ENCODE data around the gene BNIPL. TPM values are rescaled to one million over a fixed set of nuclear protein-coding genes. Genes with fewer than 3 reads are reported as not detected.

BNIPL gene
- 0.77 and 0.82 TPM in 2 replicates for polyA plus RNA-seq (2013)

DNA sequence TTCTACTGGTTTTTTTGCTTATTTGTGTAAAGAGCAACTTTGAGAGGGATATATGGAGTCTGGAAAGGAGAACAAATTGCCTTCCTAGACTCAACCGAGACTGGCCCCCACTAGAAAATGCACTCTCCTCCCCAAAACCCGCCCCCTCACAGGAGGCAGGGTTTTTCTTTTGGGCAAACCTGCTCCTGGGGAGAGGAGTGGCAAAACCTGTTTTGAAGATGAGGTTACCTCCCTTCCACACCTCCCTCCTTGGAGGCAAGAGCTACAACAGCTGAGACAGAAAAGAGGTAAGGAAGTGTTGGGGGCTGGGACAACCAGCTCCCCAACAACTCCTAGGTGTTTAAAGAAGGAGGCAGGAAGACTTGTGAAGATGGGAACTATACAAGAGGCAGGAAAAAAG, at the start of gene BNIPL:
Gene BNIPL (plus strand): TSS at position 231 of the 400 bp plus-strand sequence. CDS start 140 bp downstream, at position 371.
- no peaks in the 10 kb centered on the region for H3K27me3 ChIP-seq (ENCODE audit: insufficient read depth, low read length)
- no peaks in the 10 kb centered on the region for H3K9me3 ChIP-seq (ENCODE audit: insufficient read depth, low read depth, low read length)
- H3K4me1 ChIP-seq (ENCODE audit: control insufficient read depth in 1 of 2, insufficient read depth in 2 of 2, low read length in 2 of 2) = peaks cover 0 to 3% of the 10 kb centered on the region in 2 experiments
- H4K91ac ChIP-seq (ENCODE audit: low read depth, low read length) = no peak within 1 kb of the TSS
- H3K18ac ChIP-seq (ENCODE audit: low read length) = no peak within 1 kb of the TSS
- H4K12ac ChIP-seq (ENCODE audit: low read depth, low read length) = no peak within 1 kb of the TSS
- H4K8ac ChIP-seq (ENCODE audit: low read depth, low read length) = no peak within 1 kb of the TSS
- no peak within 1 kb of the TSS for H3K4ac ChIP-seq (ENCODE audit: low read depth, low read length)
- no peak for DNase-seq
- no peak within 1 kb of the TSS for H2BK120ac ChIP-seq (ENCODE audit: insufficient read depth, low read length, poor library complexity)
- H2AFZ ChIP-seq (ENCODE audit: insufficient read depth, low read length, poor library complexity) = no peak within 1 kb of the TSS
- peaks cover 6 to 9% of the 10 kb centered on the region in 2 experiments for H3K36me3 ChIP-seq (ENCODE audit: control insufficient read depth in 1 of 2, insufficient read depth in 2 of 2, low read length in 2 of 2)
- no peaks in the 10 kb centered on the region for H3K79me2 ChIP-seq (ENCODE audit: control insufficient read depth, insufficient read depth, low read length, poor library complexity)
- no peak within 1 kb of the TSS for H3K9ac ChIP-seq (ENCODE audit: low read length)
- H2BK12ac ChIP-seq (ENCODE audit: low read length) = no peak within 1 kb of the TSS
- no CpG with 5 or more reads among the region's 2 CpGs for WGBS (ENCODE audit: extremely low coverage, insufficient coverage, insufficient read length)
- H3K79me1 ChIP-seq (ENCODE audit: low read length) = no peaks in the 10 kb centered on the region
- H3K27ac ChIP-seq (ENCODE audit: low read depth, low read length) = no peak within 1 kb of the TSS
- H3K4me3 ChIP-seq (ENCODE audit: low read depth, low read length) = no peak within 1 kb of the TSS
- H2AK5ac ChIP-seq (ENCODE audit: low read length) = no peak within 1 kb of the TSS
- H2BK5ac ChIP-seq (ENCODE audit: low read depth, low read length, poor library complexity) = no peak within 1 kb of the TSS
- H3K4me2 ChIP-seq (ENCODE audit: low read length) = no peak within 1 kb of the TSS
- H3K14ac ChIP-seq (ENCODE audit: low read length) = no peak within 1 kb of the TSS
- no peak within 1 kb of the TSS for H3K23ac ChIP-seq (ENCODE audit: low read length)

- Histone ChIP-seq H3K18ac (ENCODE audit: low read length) (no peak overlapping the region), H3K9ac (ENCODE audit: low read length) (no peak overlapping the region), H3K4me2 (ENCODE audit: low read length) (no peak overlapping the region), H3K9me3 (ENCODE audit: insufficient read depth, low read depth, low read length) (no peaks in the 10 kb centered on the region), H2BK5ac (ENCODE audit: low read depth, low read length, poor library complexity) (no peak overlapping the region), H3K14ac (ENCODE audit: low read length) (no peak overlapping the region), H2AK5ac (ENCODE audit: low read length) (no peak overlapping the region), H3K4me1 (ENCODE audit: control insufficient read depth in 1 of 2, insufficient read depth in 2 of 2, low read length in 2 of 2) (peaks cover 2 to 12% of the 10 kb centered on the region in 2 experiments), H3K27me3 (ENCODE audit: insufficient read depth, low read length) (no peaks in the 10 kb centered on the region), H2BK12ac (ENCODE audit: low read length) (no peak overlapping the region), H3K23ac (ENCODE audit: low read length) (no peak overlapping the region), H2BK120ac (ENCODE audit: insufficient read depth, low read length, poor library complexity) (no peak overlapping the region), H4K91ac (ENCODE audit: low read depth, low read length) (no peak overlapping the region), H3K4ac (ENCODE audit: low read depth, low read length) (no peak overlapping the region), H3K79me1 (ENCODE audit: low read length) (no peaks in the 10 kb centered on the region), H4K12ac (ENCODE audit: low read depth, low read length) (no peak overlapping the region), H4K8ac (ENCODE audit: low read depth, low read length) (no peak overlapping the region), H2AFZ (ENCODE audit: insufficient read depth, low read length, poor library complexity) (no peak overlapping the region), H3K79me2 (ENCODE audit: control insufficient read depth, insufficient read depth, low read length, poor library complexity) (no peaks in the 10 kb centered on the region), H3K27ac (ENCODE audit: low read depth, low read length) (no peak overlapping the region), H3K36me3 (ENCODE audit: control insufficient read depth in 1 of 2, insufficient read depth in 2 of 2, low read length in 2 of 2) (no peaks in the 10 kb centered on the region), H3K4me3 (ENCODE audit: low read depth, low read length) (no peak overlapping the region)
- no peak for DNase-seq
- no CpG with 5 or more reads among the region's 7 CpGs for WGBS (ENCODE audit: extremely low coverage, insufficient coverage, insufficient read length)
Measured at GRCh38 chr1:150987924-150988323, 48.5 kb upstream of the BNIPL start.

DNA sequence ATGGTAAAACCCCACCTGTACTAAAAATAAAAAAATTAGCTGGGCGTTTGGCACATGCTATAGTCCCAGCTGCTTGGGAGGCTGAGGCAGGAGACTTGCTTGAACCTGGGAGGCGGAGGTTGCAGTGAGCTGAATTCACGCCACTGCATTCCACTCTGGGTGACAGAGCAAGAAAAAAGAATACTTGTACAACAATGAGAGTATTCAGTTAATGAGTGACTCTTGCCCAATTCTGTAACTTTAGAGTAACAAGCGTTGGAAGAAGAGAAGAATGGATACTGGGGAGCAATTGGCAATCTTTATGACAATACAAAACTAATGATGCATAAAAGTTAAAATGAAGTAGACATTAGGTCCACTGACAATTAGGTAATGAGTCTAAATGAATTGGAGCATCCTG, 43.8 kb upstream of the BNIPL start:
- H3K9me3 ChIP-seq (ENCODE audit: insufficient read depth, low read depth, low read length) = no peaks in the 10 kb centered on the region
- no peak overlapping the region for H3K9ac ChIP-seq (ENCODE audit: low read length)
- no peak overlapping the region for H3K4me2 ChIP-seq (ENCODE audit: low read length)
- no peak overlapping the region for H3K4ac ChIP-seq (ENCODE audit: low read depth, low read length)
- H3K79me2 ChIP-seq (ENCODE audit: control insufficient read depth, insufficient read depth, low read length, poor library complexity) = no peaks in the 10 kb centered on the region
- H3K4me3 ChIP-seq (ENCODE audit: low read depth, low read length) = no peak overlapping the region
- no peak overlapping the region for H3K27ac ChIP-seq (ENCODE audit: low read depth, low read length)
- no peak overlapping the region for H4K12ac ChIP-seq (ENCODE audit: low read depth, low read length)
- H2BK120ac ChIP-seq (ENCODE audit: insufficient read depth, low read length, poor library complexity) = no peak overlapping the region
- no peak overlapping the region for H4K91ac ChIP-seq (ENCODE audit: low read depth, low read length)
- H2BK5ac ChIP-seq (ENCODE audit: low read depth, low read length, poor library complexity) = no peak overlapping the region
- H2AK5ac ChIP-seq (ENCODE audit: low read length) = no peak overlapping the region
- no peaks in the 10 kb centered on the region for H3K79me1 ChIP-seq (ENCODE audit: low read length)
- no peak overlapping the region for H2BK12ac ChIP-seq (ENCODE audit: low read length)
- no CpG with 5 or more reads among the region's 4 CpGs for WGBS (ENCODE audit: extremely low coverage, insufficient coverage, insufficient read length)
- no peak overlapping the region for H3K18ac ChIP-seq (ENCODE audit: low read length)
- H4K8ac ChIP-seq (ENCODE audit: low read depth, low read length) = no peak overlapping the region
- no peak for DNase-seq
- H3K14ac ChIP-seq (ENCODE audit: low read length) = no peak overlapping the region
- H2AFZ ChIP-seq (ENCODE audit: insufficient read depth, low read length, poor library complexity) = no peak overlapping the region
- H3K23ac ChIP-seq (ENCODE audit: low read length) = no peak overlapping the region
- H3K4me1 ChIP-seq (ENCODE audit: control insufficient read depth in 1 of 2, insufficient read depth in 2 of 2, low read length in 2 of 2) = no peaks in the 10 kb centered on the region
- no peaks in the 10 kb centered on the region for H3K27me3 ChIP-seq (ENCODE audit: insufficient read depth, low read length)
- H3K36me3 ChIP-seq (ENCODE audit: control insufficient read depth in 1 of 2, insufficient read depth in 2 of 2, low read length in 2 of 2) = peaks cover 0 to 2% of the 10 kb centered on the region in 2 experiments

- Histone ChIP-seq H4K12ac (ENCODE audit: low read depth, low read length) (no peak overlapping the region), H2BK12ac (ENCODE audit: low read length) (no peak overlapping the region), H4K8ac (ENCODE audit: low read depth, low read length) (no peak overlapping the region), H3K14ac (ENCODE audit: low read length) (no peak overlapping the region), H3K23ac (ENCODE audit: low read length) (no peak overlapping the region), H3K36me3 (ENCODE audit: control insufficient read depth in 1 of 2, insufficient read depth in 2 of 2, low read length in 2 of 2) (peaks cover 2% of the 10 kb centered on the region in 2 experiments), H2AFZ (ENCODE audit: insufficient read depth, low read length, poor library complexity) (no peak overlapping the region), H3K27ac (ENCODE audit: low read depth, low read length) (no peak overlapping the region), H3K79me2 (ENCODE audit: control insufficient read depth, insufficient read depth, low read length, poor library complexity) (no peaks in the 10 kb centered on the region), H3K79me1 (ENCODE audit: low read length) (no peaks in the 10 kb centered on the region), H2BK120ac (ENCODE audit: insufficient read depth, low read length, poor library complexity) (no peak overlapping the region), H3K4ac (ENCODE audit: low read depth, low read length) (no peak overlapping the region), H2BK5ac (ENCODE audit: low read depth, low read length, poor library complexity) (no peak overlapping the region), H3K9ac (ENCODE audit: low read length) (no peak overlapping the region), H3K4me3 (ENCODE audit: low read depth, low read length) (no peak overlapping the region), H3K4me2 (ENCODE audit: low read length) (no peak overlapping the region), H3K18ac (ENCODE audit: low read length) (no peak overlapping the region), H4K91ac (ENCODE audit: low read depth, low read length) (no peak overlapping the region), H3K27me3 (ENCODE audit: insufficient read depth, low read length) (no peaks in the 10 kb centered on the region), H2AK5ac (ENCODE audit: low read length) (no peak overlapping the region), H3K4me1 (ENCODE audit: control insufficient read depth in 1 of 2, insufficient read depth in 2 of 2, low read length in 2 of 2) (no peaks in the 10 kb centered on the region), H3K9me3 (ENCODE audit: insufficient read depth, low read depth, low read length) (no peaks in the 10 kb centered on the region)
- no peak for DNase-seq
- no CpG with 5 or more reads among the region's 3 CpGs for WGBS (ENCODE audit: extremely low coverage, insufficient coverage, insufficient read length)
Measured at GRCh38 chr1:150994248-150994647, 42.1 kb upstream of the BNIPL start.
